ENCODE results near the gene SLC35F4. TPM values are rescaled to one million over a fixed set of nuclear protein-coding genes. Genes with fewer than 3 reads are reported as not detected.

The SLC35F4 gene
- total and polyA plus RNA-seq, 10 of the 15 experiments (the other 5 are each of a cell fraction or from before 2014, with no cell fraction given), result 0.06 to 0.30 TPM; not detected in 8

DNA sequence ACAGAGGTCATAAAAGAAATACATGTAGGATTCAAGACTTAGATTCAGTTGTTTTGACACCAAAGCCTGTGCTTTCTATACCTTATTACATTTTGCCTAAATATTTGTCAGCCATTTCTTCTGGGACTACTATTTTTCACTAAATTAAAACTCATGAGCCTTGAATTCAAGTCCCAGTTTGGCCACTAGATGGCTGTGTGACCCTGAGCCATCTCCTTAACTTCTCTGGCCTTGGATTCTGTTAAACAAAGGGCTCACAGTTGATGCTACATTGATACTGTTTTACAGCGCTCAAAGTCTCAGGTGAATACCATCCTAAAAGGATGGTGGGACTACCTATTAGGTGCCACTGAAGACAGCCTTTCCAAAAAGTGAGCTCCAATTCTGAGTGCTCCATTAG is 332.7 kb downstream of the SLC35F4 start (continued):
- TF ChIP-seq, protein P1, sequence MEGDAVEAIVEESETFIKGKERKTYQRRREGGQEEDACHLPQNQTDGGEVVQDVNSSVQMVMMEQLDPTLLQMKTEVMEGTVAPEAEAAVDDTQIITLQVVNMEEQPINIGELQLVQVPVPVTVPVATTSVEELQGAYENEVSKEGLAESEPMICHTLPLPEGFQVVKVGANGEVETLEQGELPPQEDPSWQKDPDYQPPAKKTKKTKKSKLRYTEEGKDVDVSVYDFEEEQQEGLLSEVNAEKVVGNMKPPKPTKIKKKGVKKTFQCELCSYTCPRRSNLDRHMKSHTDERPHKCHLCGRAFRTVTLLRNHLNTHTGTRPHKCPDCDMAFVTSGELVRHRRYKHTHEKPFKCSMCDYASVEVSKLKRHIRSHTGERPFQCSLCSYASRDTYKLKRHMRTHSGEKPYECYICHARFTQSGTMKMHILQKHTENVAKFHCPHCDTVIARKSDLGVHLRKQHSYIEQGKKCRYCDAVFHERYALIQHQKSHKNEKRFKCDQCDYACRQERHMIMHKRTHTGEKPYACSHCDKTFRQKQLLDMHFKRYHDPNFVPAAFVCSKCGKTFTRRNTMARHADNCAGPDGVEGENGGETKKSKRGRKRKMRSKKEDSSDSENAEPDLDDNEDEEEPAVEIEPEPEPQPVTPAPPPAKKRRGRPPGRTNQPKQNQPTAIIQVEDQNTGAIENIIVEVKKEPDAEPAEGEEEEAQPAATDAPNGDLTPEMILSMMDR (IDR thresholded peaks at IDR 0.05 in 2 of 3, conservative IDR thresholded peaks at IDR 0.05 in 1 of 3; ENCODE audit: control insufficient read depth in 2 of 3, extremely low read depth in 1 of 3, insufficient read depth in 1 of 3, low read depth in 3 of 3, low read length in 3 of 3), result peak; percentile 43 to 59 (median 51)
- TF ChIP-seq RAD21 (IDR thresholded peaks at IDR 0.05; ENCODE audit: insufficient read depth, low read depth, low read length), result peak; percentile 41; the same call in 1 of the 2 replicates

DNA sequence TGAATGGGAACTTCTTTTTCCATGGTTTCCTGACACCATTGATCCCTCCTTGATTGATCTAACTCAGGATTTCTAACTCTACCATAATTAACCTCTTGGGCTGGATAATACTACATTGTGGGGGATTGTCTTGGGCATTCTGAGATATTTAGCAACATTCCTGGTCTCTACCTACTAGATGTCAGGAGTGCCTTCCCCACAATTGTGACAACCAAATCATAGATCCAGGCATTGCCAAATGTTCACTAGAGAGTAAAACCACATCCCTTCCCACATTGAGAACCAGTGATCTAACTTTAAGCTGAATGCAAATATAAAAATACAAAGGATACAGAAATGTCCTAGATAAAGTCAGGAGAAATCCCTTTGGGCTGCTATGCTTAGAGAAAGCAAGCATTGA is 335.3 kb downstream of the SLC35F4 start:
- ATAC-seq (no peak), DNase-seq (ENCODE audit: low read depth, low spot score) (no peak), FAIRE-seq (no peak)
- Histone ChIP-seq H3K4me2 (ENCODE audit: control insufficient read depth, insufficient read depth) (no peak overlapping the region), H3K27ac (ENCODE audit: control insufficient read depth, insufficient read depth) (no peak overlapping the region), H3K4me3 (no peak overlapping the region), H2AFZ (ENCODE audit: control insufficient read depth, low read depth, low read length) (no peak overlapping the region), H3K36me3 (ENCODE audit: control insufficient read depth in 2 of 2, insufficient read depth in 2 of 2, low read length in 1 of 2) (no peaks in the 10 kb centered on the region), H3K79me2 (ENCODE audit: control insufficient read depth, insufficient read depth, low read length) (no peaks in the 10 kb centered on the region), H4K20me1 (ENCODE audit: control insufficient read depth, insufficient read depth) (no peaks in the 10 kb centered on the region), H3K9me3 (replicated peaks; ENCODE audit: control insufficient read depth, insufficient read depth, low read length) (no peaks in the 10 kb centered on the region), H3K9ac (ENCODE audit: control insufficient read depth, insufficient read depth, low read length) (no peak overlapping the region), H3K27me3 (replicated peaks in 1 of 2; ENCODE audit: control insufficient read depth in 2 of 2, insufficient read depth in 2 of 2, low read length in 1 of 2) (no peaks in the 10 kb centered on the region), H3K4me1 (ENCODE audit: control insufficient read depth, insufficient read depth, low read length) (no peaks in the 10 kb centered on the region)
- RAD21 ChIA-PET (ENCODE audit: unreplicated experiment), result no interaction called here
- POLR2A ChIA-PET, result no interaction called here
- intact Hi-C loops (cut with micrococcal nuclease; ENCODE audit: unreplicated experiment) (loop anchor here (5.0 to 10.0 kb wide), 2 partner anchors 47 to 164 kb away; no protein-coding TSS in a partner anchor), in situ Hi-C loops (cut with MboI) (no loop called here)
- TF ChIP-seq TCF3 (IDR thresholded peaks at IDR 0.05; ENCODE audit: borderline replicate concordance, insufficient read depth, low read depth, low read length) (no peak), LARP7 (IDR thresholded peaks at IDR 0.05) (no peak), FOXK2 (IDR thresholded peaks at IDR 0.05) (no peak), TBL1XR1 (IDR thresholded peaks at IDR 0.05; ENCODE audit: low read depth, low read length) (no peak), TCF12 (IDR thresholded peaks at IDR 0.05; ENCODE audit: low read depth, low read length) (no peak), CBX5 (IDR thresholded peaks at IDR 0.05; ENCODE audit: low read depth) (no peak), RUNX3 (IDR thresholded peaks at IDR 0.05; ENCODE audit: low read length) (no peak), NFXL1 (IDR thresholded peaks at IDR 0.05; ENCODE audit: borderline replicate concordance) (no peak), SIN3A (IDR thresholded peaks at IDR 0.05; ENCODE audit: low read depth, low read length) (no peak), ZSCAN29 (IDR thresholded peaks at IDR 0.05) (no peak), TAF1 (IDR thresholded peaks at IDR 0.05; ENCODE audit: borderline replicate concordance, low read depth, low read length) (no peak), IKZF1 (conservative IDR thresholded peaks at IDR 0.05) (no peak), POLR2AphosphoS2 (IDR thresholded peaks at IDR 0.05; ENCODE audit: low read depth, low read length) (no peak), ZZZ3 (IDR thresholded peaks at IDR 0.05; ENCODE audit: control insufficient read depth, insufficient read length, low read depth) (no peak), PKNOX1 (IDR thresholded peaks at IDR 0.05) (no peak)
- TF ChIP-seq, protein P1 (IDR thresholded peaks at IDR 0.05 in 2 of 3, conservative IDR thresholded peaks at IDR 0.05 in 1 of 3; ENCODE audit: control insufficient read depth in 2 of 3, extremely low read depth in 1 of 3, insufficient read depth in 1 of 3, low read depth in 3 of 3, low read length in 3 of 3), result no peak
- CTCF ChIA-PET, result interaction anchor here (0.9 to 4.8 kb wide), 3 partner anchors 33 to 341 kb away, joined by 3 to 27 read pairs (median 3); no protein-coding TSS in a partner anchor
- SMC1A ChIA-PET (ENCODE audit: uncharacterized antibody, unreplicated experiment), result interaction anchor here (1.1 kb wide), 1 partner anchor 42 kb away, joined by 5 read pairs; no protein-coding TSS in a partner anchor
- no TSS peak for BruUV-seq (replicated peaks)
